Karpas-422 (cell line): Measurements from ENCODE around the gene HSCB. TPM values are rescaled to one million over a fixed set of nuclear protein-coding genes. Genes with fewer than 3 reads are reported as not detected.

Source experiments
- DNase-seq: peaks from one replicate; pipeline ENCODE4 v3.0.0-alpha.2; 2015
- H2AFZ ChIP-seq: fragments of 200-600 bp; sonication (generic); 2 replicates; pipeline ENCODE4 v1.6.1; 2014; ENCODE audit warnings: antibody characterized with exemption, low read length, mixed read lengths
- H3K27ac ChIP-seq: fragments of 200-600 bp; sonication (generic); 2 replicates; pipeline ENCODE4 v1.5.1; 2014; ENCODE audit warnings: mild to moderate bottlenecking, low read length, moderate library complexity
- H3K27me3 ChIP-seq: fragments of 200-600 bp; sonication (generic); 2 replicates; pipeline ENCODE4 v1.6.1; 2014; ENCODE audit warnings: low read length, mixed read lengths
- H3K36me3 ChIP-seq: fragments of 200-600 bp; sonication (generic); 2 replicates; pipeline ENCODE4 v1.6.1; 2014; ENCODE audit warnings: low read length, mixed read lengths; ENCODE audit not compliant: insufficient read depth
- H3K4me1 ChIP-seq: fragments of 200-600 bp; sonication (generic); 2 replicates; pipeline ENCODE4 v1.6.1; 2014; ENCODE audit warnings: mild to moderate bottlenecking, low read length, mixed read lengths
- H3K4me2 ChIP-seq: fragments of 200-600 bp; sonication (generic); 2 replicates; pipeline ENCODE4 v1.6.1; 2014; ENCODE audit warnings: low read length, low read depth, mild to moderate bottlenecking; ENCODE audit not compliant: poor library complexity, severe bottlenecking
- H3K4me3 ChIP-seq: fragments of 200-600 bp; sonication (generic); 2 replicates; pipeline ENCODE4 v1.5.1; 2014; ENCODE audit warnings: mild to moderate bottlenecking, antibody characterized with exemption, low read length, mixed read lengths
- H3K79me2 ChIP-seq: fragments of 200-600 bp; sonication (generic); 2 replicates; pipeline ENCODE4 v1.6.1; 2014; ENCODE audit warnings: mild to moderate bottlenecking, low read length, mixed read lengths
- H3K9ac ChIP-seq: fragments of 200-600 bp; sonication (generic); 2 replicates; pipeline ENCODE4 v1.6.0; 2014; ENCODE audit warnings: low read length
- H3K9me2 ChIP-seq: fragments of 200-600 bp; sonication (generic), shearing (Covaris generic); replicated peaks from 2 replicates; pipeline ENCODE4 v1.6.0; 2014; ENCODE audit warnings: mild to moderate bottlenecking, low read length, moderate library complexity; ENCODE audit not compliant: insufficient read depth
- H3K9me3 ChIP-seq: fragments of 300-700, 200-600 bp; sonication (generic); 2 replicates; pipeline ENCODE4 v1.6.1; 2014; ENCODE audit warnings: low read length, mixed read lengths
- H4K20me1 ChIP-seq: fragments of 200-600 bp; sonication (generic); 2 replicates; pipeline ENCODE4 v1.6.1; 2014; ENCODE audit warnings: mild to moderate bottlenecking, antibody characterized with exemption, low read length, low read depth; ENCODE audit not compliant: insufficient read depth
- total RNA-seq: library from RNA; depleted of rRNA; stranded (reverse); fragments of >200 nt; shearing (Covaris generic); gene quantifications from 2 replicates; pipeline ENCODE4 v1.2.3, GENCODE V29; 2014; ENCODE audit warnings: low replicate concordance

HSCB gene
- total RNA-seq, 1 experiment from 2014 or later = 20.7 TPM

GRCh38 chr22:28791841-28792490 is 50.1 kb downstream of the HSCB start:
- Histone ChIP-seq H3K79me2 (peaks cover 28% of the 10 kb centered on the region), H3K4me2 (peak overlapping the region; percentile 25), H3K27ac (peak overlapping the region; percentile 87), H2AFZ (no peak overlapping the region), H3K4me1 (peaks cover 43% of the 10 kb centered on the region), H3K9me3 (no peaks in the 10 kb centered on the region), H3K4me3 (no peak overlapping the region), H3K36me3 (peaks cover 47% of the 10 kb centered on the region), H4K20me1 (no peaks in the 10 kb centered on the region), H3K9me2 (no peaks in the 10 kb centered on the region), H3K27me3 (no peaks in the 10 kb centered on the region), H3K9ac (peak overlapping the region; percentile 31; the same call in 1 of the 2 replicates)
- DNase-seq = peak; percentile 61

GRCh38 chr22:28792491-28793383 is 50.9 kb downstream of the HSCB start:
- Histone ChIP-seq H3K4me1 (peaks cover 38% of the 10 kb centered on the region), H3K27me3 (no peaks in the 10 kb centered on the region), H3K36me3 (peaks cover 43% of the 10 kb centered on the region), H3K9me2 (no peaks in the 10 kb centered on the region), H3K4me2 (peak overlapping the region; percentile 25), H3K27ac (peak overlapping the region; percentile 87), H4K20me1 (no peaks in the 10 kb centered on the region), H2AFZ (no peak overlapping the region), H3K9ac (peak overlapping the region; percentile 31), H3K79me2 (peaks cover 30% of the 10 kb centered on the region), H3K4me3 (no peak overlapping the region), H3K9me3 (no peaks in the 10 kb centered on the region)
- DNase-seq = no peak

GRCh38 chr22:28793976-28794584 is 52.2 kb downstream of the HSCB start:
- Histone ChIP-seq H3K27me3 (no peaks in the 10 kb centered on the region), H3K79me2 (peaks cover 39% of the 10 kb centered on the region), H3K4me1 (peaks cover 36% of the 10 kb centered on the region), H3K9me2 (no peaks in the 10 kb centered on the region), H4K20me1 (no peaks in the 10 kb centered on the region), H3K4me2 (no peak overlapping the region), H3K9ac (no peak overlapping the region), H2AFZ (no peak overlapping the region), H3K27ac (peak overlapping the region; percentile 21), H3K9me3 (no peaks in the 10 kb centered on the region), H3K4me3 (no peak overlapping the region), H3K36me3 (peaks cover 44% of the 10 kb centered on the region)
- DNase-seq = no peak

GRCh38 chr22:28795071-28795693 is 53.3 kb downstream of the HSCB start:
- Histone ChIP-seq H3K27ac (peak overlapping the region; percentile 21; the same call in 1 of the 2 replicates), H3K79me2 (peaks cover 50% of the 10 kb centered on the region), H4K20me1 (0 out of 2 replicates have a peak, but pooled peaks cover 5% of the 10 kb centered on the region)

GRCh38 chr22:28795932-28796856 is 54.4 kb downstream of the HSCB start:
- Histone ChIP-seq H3K4me2 (no peak overlapping the region), H3K9ac (no peak overlapping the region), H3K79me2 (peaks cover 57% of the 10 kb centered on the region), H3K4me3 (no peak overlapping the region), H3K4me1 (peaks cover 33% of the 10 kb centered on the region), H3K27me3 (no peaks in the 10 kb centered on the region), H3K36me3 (peaks cover 40% of the 10 kb centered on the region), H3K27ac (no peak overlapping the region), H3K9me3 (no peaks in the 10 kb centered on the region), H2AFZ (no peak overlapping the region), H3K9me2 (no peaks in the 10 kb centered on the region), H4K20me1 (0 out of 2 replicates have a peak, but pooled peaks cover 5% of the 10 kb centered on the region)
- DNase-seq = no peak

More at GRCh38 chr22:28795071-28795693, 53.3 kb downstream of the HSCB start:
- H3K4me2 ChIP-seq = no peak overlapping the region
- no peaks in the 10 kb centered on the region for H3K27me3 ChIP-seq
- no peaks in the 10 kb centered on the region for H3K9me3 ChIP-seq
- no peak overlapping the region for H3K4me3 ChIP-seq
- H2AFZ ChIP-seq = no peak overlapping the region
- H3K4me1 ChIP-seq = peaks cover 37% of the 10 kb centered on the region
- H3K36me3 ChIP-seq = peaks cover 40% of the 10 kb centered on the region
- H3K9me2 ChIP-seq = no peaks in the 10 kb centered on the region
- H3K9ac ChIP-seq = no peak overlapping the region
- no peak for DNase-seq

GRCh38 chr22:28798810-28799605 is 57.2 kb downstream of the HSCB start:
- Histone ChIP-seq H2AFZ (no peak overlapping the region), H3K4me2 (peak overlapping the region; percentile 78), H3K27ac (peak overlapping the region; percentile 83), H4K20me1 (0 out of 2 replicates have a peak, but pooled peaks cover 5% of the 10 kb centered on the region), H3K27me3 (no peaks in the 10 kb centered on the region), H3K4me1 (peaks cover 28% of the 10 kb centered on the region), H3K4me3 (peak overlapping the region; percentile 97), H3K36me3 (peaks cover 37% of the 10 kb centered on the region), H3K9ac (peak overlapping the region; percentile 97), H3K79me2 (peaks cover 63% of the 10 kb centered on the region), H3K9me3 (no peaks in the 10 kb centered on the region), H3K9me2 (no peaks in the 10 kb centered on the region)
- DNase-seq = peak; percentile 56
